ENCODE measurements around the gene LSM5. TPM values are rescaled to one million over a fixed set of nuclear protein-coding genes. Genes with fewer than 3 reads are reported as not detected.

LSM5 gene
- total and polyA plus RNA-seq, 7 donors: 19.6 to 108 (median 44.3) TPM

GRCh38 chr7:32462977-32463376 lies 27.2 kb downstream of the LSM5 start:
- intact Hi-C loops (cut with DNase I): no loop called here
- H3K27me3 ChIP-seq (ENCODE audit: insufficient read depth in 3 of 3, low read length in 2 of 3): no peaks in the 10 kb centered on the region
- no peak overlapping the region for H3K27ac ChIP-seq
- H3K4me1 ChIP-seq: no peaks in the 10 kb centered on the region
- no peaks in the 10 kb centered on the region for H3K36me3 ChIP-seq (ENCODE audit: insufficient read depth in 1 of 2, low read depth in 1 of 2)
- no peaks in the 10 kb centered on the region for H3K9me3 ChIP-seq
- no peak for DNase-seq
- H3K4me3 ChIP-seq: no peak overlapping the region
- TF ChIP-seq CTCF (IDR thresholded peaks at IDR 0.05): no peak
- WGBS, 3 donors: 17 to 36% (median 21%) methylated on average over 1 of the region's 1 CpG
- no peak for ATAC-seq

- Histone ChIP-seq H3K27me3 (ENCODE audit: insufficient read depth in 3 of 3, low read length in 2 of 3) (no peaks in the 10 kb centered on the region), H3K4me1 (no peaks in the 10 kb centered on the region), H3K4me3 (no peak overlapping the region), H3K36me3 (ENCODE audit: insufficient read depth in 1 of 2, low read depth in 1 of 2) (no peaks in the 10 kb centered on the region), H3K27ac (no peak overlapping the region), H3K9me3 (no peaks in the 10 kb centered on the region)
- intact Hi-C loops (cut with DNase I): no loop called here
- ATAC-seq: no peak
- TF ChIP-seq CTCF (IDR thresholded peaks at IDR 0.05): no peak
- DNase-seq: no peak
These were observed 27.7 kb downstream of the LSM5 start for GRCh38 chr7:32462451-32462850.

GRCh38 chr7:32461484-32461883 lies 28.7 kb downstream of the LSM5 start:
- DNase-seq: no peak
- no peaks in the 10 kb centered on the region for H3K4me1 ChIP-seq
- no peak for TF ChIP-seq CTCF (IDR thresholded peaks at IDR 0.05)
- H3K4me3 ChIP-seq: no peak overlapping the region
- intact Hi-C loops (cut with DNase I): no loop called here
- H3K27ac ChIP-seq: no peak overlapping the region
- H3K27me3 ChIP-seq (ENCODE audit: insufficient read depth in 3 of 3, low read length in 2 of 3): no peaks in the 10 kb centered on the region
- ATAC-seq: no peak
- 84 to 88% (median 85%) methylated on average over 2 of the region's 2 CpGs for WGBS, 3 donors
- no peaks in the 10 kb centered on the region for H3K36me3 ChIP-seq (ENCODE audit: insufficient read depth in 1 of 2, low read depth in 1 of 2)
- H3K9me3 ChIP-seq: no peaks in the 10 kb centered on the region

DNA sequence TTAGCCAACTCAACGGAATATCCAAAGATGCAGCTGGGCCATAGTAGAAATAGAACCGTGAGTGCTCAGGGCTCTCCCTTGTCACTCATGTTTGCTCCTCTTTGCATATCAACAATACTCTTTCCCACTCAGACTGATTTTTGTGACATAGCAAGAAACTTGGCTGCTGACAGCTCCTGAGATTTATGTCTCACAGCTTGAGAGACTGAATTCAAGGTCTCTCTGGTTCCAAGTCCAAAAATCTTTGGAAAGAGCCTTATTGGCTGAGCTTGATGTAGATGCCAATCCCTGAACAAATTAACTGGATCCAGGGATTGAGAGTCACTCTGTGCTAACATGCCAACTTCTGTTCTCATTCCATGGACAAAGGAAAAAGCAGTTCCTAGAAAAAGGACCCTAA lies 30.4 kb downstream of the LSM5 start:
- Histone ChIP-seq H3K4me3 (no peak overlapping the region), H3K27me3 (ENCODE audit: insufficient read depth in 3 of 3, low read length in 2 of 3) (no peaks in the 10 kb centered on the region), H3K9me3 (no peaks in the 10 kb centered on the region), H3K27ac (no peak overlapping the region), H3K36me3 (ENCODE audit: insufficient read depth in 1 of 2, low read depth in 1 of 2) (no peaks in the 10 kb centered on the region), H3K4me1 (no peaks in the 10 kb centered on the region)
- intact Hi-C loops (cut with DNase I): no loop called here
- ATAC-seq: no peak
- TF ChIP-seq CTCF (IDR thresholded peaks at IDR 0.05): no peak
- 27 to 35% (median 28%) methylated on average over 2 of the region's 2 CpGs for WGBS, 3 donors
- DNase-seq: no peak

DNA sequence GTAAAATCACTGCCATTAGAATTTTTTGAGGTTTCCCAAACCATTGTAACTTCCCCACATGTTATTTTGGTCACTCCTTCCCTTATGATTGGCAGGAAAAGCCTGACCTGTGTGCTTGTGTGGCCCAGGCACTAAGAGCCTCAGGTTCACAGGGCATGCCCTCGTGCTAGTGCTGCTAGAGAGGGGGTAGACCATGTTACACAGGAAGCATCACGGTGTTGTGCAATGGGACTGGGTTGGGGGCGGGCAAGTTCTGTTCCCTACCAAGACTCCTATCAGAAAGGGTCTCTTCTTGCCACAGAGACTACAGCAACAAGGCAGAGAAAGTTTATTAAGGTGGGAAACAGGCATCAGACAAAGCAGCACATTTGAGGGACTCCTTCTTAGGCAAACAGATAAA lies 32.2 kb downstream of the LSM5 start:
- DNase-seq: no peak
- no peaks in the 10 kb centered on the region for H3K4me1 ChIP-seq
- no peak overlapping the region for H3K27ac ChIP-seq
- intact Hi-C loops (cut with DNase I): no loop called here
- no peak for TF ChIP-seq CTCF (IDR thresholded peaks at IDR 0.05)
- WGBS, 3 donors: 44 to 73% (median 66%) methylated on average over 3 of the region's 3 CpGs
- H3K9me3 ChIP-seq: no peaks in the 10 kb centered on the region
- no peaks in the 10 kb centered on the region for H3K36me3 ChIP-seq (ENCODE audit: insufficient read depth in 1 of 2, low read depth in 1 of 2)
- no peak overlapping the region for H3K4me3 ChIP-seq
- H3K27me3 ChIP-seq (ENCODE audit: insufficient read depth in 3 of 3, low read length in 2 of 3): no peaks in the 10 kb centered on the region
- ATAC-seq: no peak

Measured in psoas muscle (tissue), 8 donors.